ENCODE measurements around the gene ZNF710.
"Not testable (repeated sequence)": the region's sequence is repeated elsewhere in the genome, so short reads cannot be mapped to it uniquely, and the experiment has no call there.

The ZNF710 gene

GRCh38 chr15:90105521-90105920 is 104.4 kb downstream of the ZNF710 start:
- no peak overlapping the region for H3K4me3 ChIP-seq (replicated peaks; ENCODE audit: insufficient read depth, low read length)
- TF ChIP-seq GABPA (IDR thresholded peaks at IDR 0.05; ENCODE audit: low read depth) (no peak), SPI1 (IDR thresholded peaks at IDR 0.05; ENCODE audit: borderline replicate concordance, low read depth) (no peak), CTCF (IDR thresholded peaks at IDR 0.05; ENCODE audit: insufficient read depth, low read length) (no peak), POLR2AphosphoS5 (IDR thresholded peaks at IDR 0.05; ENCODE audit: low read depth) (no peak), REST (IDR thresholded peaks at IDR 0.05; ENCODE audit: insufficient replicate concordance, low read depth) (no peak)
- H3K27ac ChIP-seq (replicated peaks) = no peak overlapping the region
- H3K27me3 ChIP-seq (ENCODE audit: insufficient read depth, poor library complexity, severe bottlenecking) = no peaks in the 10 kb centered on the region
- DNase-seq (ENCODE audit: low read depth in 1 of 2, low spot score in 1 of 2) = no peak

GRCh38 chr15:90106522-90107117 is 105.5 kb downstream of the ZNF710 start:
- H3K27ac ChIP-seq (replicated peaks) = no peak overlapping the region
- no peak for DNase-seq (ENCODE audit: low read depth in 1 of 2, low spot score in 1 of 2)
- TF ChIP-seq REST (IDR thresholded peaks at IDR 0.05; ENCODE audit: insufficient replicate concordance, low read depth) (no peak), SPI1 (IDR thresholded peaks at IDR 0.05; ENCODE audit: borderline replicate concordance, low read depth) (no peak), POLR2AphosphoS5 (IDR thresholded peaks at IDR 0.05; ENCODE audit: low read depth) (no peak), GABPA (IDR thresholded peaks at IDR 0.05; ENCODE audit: low read depth) (no peak), CTCF (IDR thresholded peaks at IDR 0.05; ENCODE audit: insufficient read depth, low read length) (no peak)

GRCh38 chr15:90108038-90108437 is 106.9 kb downstream of the ZNF710 start:
- H3K27ac ChIP-seq (replicated peaks); DNase-seq (ENCODE audit: low read depth in 1 of 2, low spot score in 1 of 2); H3K4me3 ChIP-seq (replicated peaks; ENCODE audit: insufficient read depth, low read length); H3K27me3 ChIP-seq (ENCODE audit: insufficient read depth, poor library complexity, severe bottlenecking): not testable (repeated sequence)

More at GRCh38 chr15:90106522-90107117, 105.5 kb downstream of the ZNF710 start:
- Histone ChIP-seq H3K27me3 (ENCODE audit: insufficient read depth, poor library complexity, severe bottlenecking) (no peaks in the 10 kb centered on the region), H3K4me3 (replicated peaks; ENCODE audit: insufficient read depth, low read length) (no peak overlapping the region)

- not testable (repeated sequence) for DNase-seq (ENCODE audit: low read depth in 1 of 2, low spot score in 1 of 2); H3K27ac ChIP-seq (replicated peaks); H3K27me3 ChIP-seq (ENCODE audit: insufficient read depth, poor library complexity, severe bottlenecking); H3K4me3 ChIP-seq (replicated peaks; ENCODE audit: insufficient read depth, low read length)
Observed at GRCh38 chr15:90109163-90109751, 108.1 kb downstream of the ZNF710 start.

- no peak overlapping the region for H3K4me3 ChIP-seq (replicated peaks; ENCODE audit: insufficient read depth, low read length)
- TF ChIP-seq REST (IDR thresholded peaks at IDR 0.05; ENCODE audit: insufficient replicate concordance, low read depth) (no peak), POLR2AphosphoS5 (IDR thresholded peaks at IDR 0.05; ENCODE audit: low read depth) (no peak)
- DNase-seq (ENCODE audit: low read depth in 1 of 2, low spot score in 1 of 2) = no peak
- no peak overlapping the region for H3K27ac ChIP-seq (replicated peaks)
- H3K27me3 ChIP-seq (ENCODE audit: insufficient read depth, poor library complexity, severe bottlenecking) = no peaks in the 10 kb centered on the region
Observed at GRCh38 chr15:90113166-90113565, 112.0 kb downstream of the ZNF710 start.

Measured in HL-60 (cell line).